GM21526 (cell line): ENCODE results near the gene NFATC1.

Experiments
- ATAC-seq: cut with Tn5 transposase; IDR thresholded peaks from one replicate; pipeline ENCODE4 v1.9.1; 2021; ENCODE audit warnings: moderate library complexity; ENCODE audit not compliant: unreplicated experiment, low FRiP score

NFATC1 gene

GRCh38 chr18:79420033-79420745, 24.5 kb downstream of the NFATC1 start:
- ATAC-seq = no peak

GRCh38 chr18:79421275-79421857, 25.6 kb downstream of the NFATC1 start:
- ATAC-seq = no peak

GRCh38 chr18:79422022-79422782, 26.5 kb downstream of the NFATC1 start:
- ATAC-seq = peak; percentile 74

GRCh38 chr18:79422783-79423165, 27.0 kb downstream of the NFATC1 start:
- no peak for ATAC-seq

- ATAC-seq = no peak
Observed at GRCh38 chr18:79423211-79424007, 27.7 kb downstream of the NFATC1 start.

- no peak for ATAC-seq
Observed at GRCh38 chr18:79424008-79424565, 28.4 kb downstream of the NFATC1 start.

GRCh38 chr18:79424880-79425568, 29.3 kb downstream of the NFATC1 start:
- ATAC-seq = no peak

GRCh38 chr18:79425569-79425886, 29.8 kb downstream of the NFATC1 start:
- ATAC-seq = no peak

- no peak for ATAC-seq
Observed at GRCh38 chr18:79426376-79427300, 30.9 kb downstream of the NFATC1 start.

GRCh38 chr18:79427368-79428225, 31.9 kb downstream of the NFATC1 start:
- ATAC-seq = no peak

- no peak for ATAC-seq
Observed at GRCh38 chr18:79428287-79428686, 32.6 kb downstream of the NFATC1 start.

GRCh38 chr18:79429381-79429780, 33.7 kb downstream of the NFATC1 start:
- no peak for ATAC-seq

GRCh38 chr18:79429785-79430281, 34.1 kb downstream of the NFATC1 start:
- ATAC-seq = no peak

- ATAC-seq = no peak
Observed at GRCh38 chr18:79432376-79433120, 36.8 kb downstream of the NFATC1 start.

GRCh38 chr18:79433431-79433830, 37.7 kb downstream of the NFATC1 start:
- ATAC-seq = no peak

GRCh38 chr18:79434607-79435401, 39.1 kb downstream of the NFATC1 start:
- ATAC-seq = peak; percentile 1
